Fibroblast of skin of left biceps (primary cell): ENCODE measurements around the gene IZUMO1.
"Not testable (repeated sequence)": the region's sequence is repeated elsewhere in the genome, so short reads cannot be mapped to it uniquely, and the experiment has no call there.

ENCODE experiments used
- DNase-seq, 2 experiments: peaks; one replicate each; pipeline ENCODE4 v3.0.0-alpha.2; 2013; ENCODE audit warnings: low read depth in 2 of 2

The IZUMO1 gene

GRCh38 chr19:48737360-48737998 lies 9.2 kb downstream of the IZUMO1 start:
- no peak for DNase-seq

DNA sequence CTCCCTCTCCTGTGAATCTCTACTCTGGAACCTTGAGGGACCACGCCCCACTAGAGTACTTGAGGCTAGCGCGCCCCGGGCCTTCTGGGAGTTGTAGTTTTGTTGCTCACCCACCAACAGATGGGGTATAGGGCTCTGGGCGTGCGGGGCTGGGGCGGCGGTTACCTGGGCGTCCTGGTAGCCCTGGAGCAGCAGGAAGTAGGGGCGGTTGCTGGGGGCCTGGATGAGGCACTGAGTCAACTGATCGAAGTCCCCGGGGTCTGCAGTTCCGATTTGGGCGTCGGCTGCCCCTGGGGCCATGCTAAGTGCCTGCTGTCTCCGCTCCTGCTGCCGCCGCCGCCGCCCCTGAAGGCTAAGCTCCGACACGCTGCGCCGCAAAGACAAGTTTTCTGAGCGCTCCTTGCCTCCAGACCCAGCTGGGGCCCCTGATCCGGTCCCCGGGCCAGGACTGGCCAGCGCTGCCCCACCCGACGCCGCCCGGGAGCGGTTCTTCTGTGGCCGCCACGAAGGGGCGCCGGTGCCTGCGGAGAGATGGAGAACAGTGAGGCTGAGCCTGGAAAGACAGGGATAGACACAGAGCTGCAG lies 11.6 kb downstream of the IZUMO1 start:
- no peak for DNase-seq

- DNase-seq, result no peak
These were observed 12.1 kb downstream of the IZUMO1 start for GRCh38 chr19:48734625-48735024.

GRCh38 chr19:48731452-48731851 lies 15.3 kb downstream of the IZUMO1 start:
- DNase-seq, result no peak

- no peak for DNase-seq
These were observed 17.6 kb downstream of the IZUMO1 start for GRCh38 chr19:48728911-48729664.

DNA sequence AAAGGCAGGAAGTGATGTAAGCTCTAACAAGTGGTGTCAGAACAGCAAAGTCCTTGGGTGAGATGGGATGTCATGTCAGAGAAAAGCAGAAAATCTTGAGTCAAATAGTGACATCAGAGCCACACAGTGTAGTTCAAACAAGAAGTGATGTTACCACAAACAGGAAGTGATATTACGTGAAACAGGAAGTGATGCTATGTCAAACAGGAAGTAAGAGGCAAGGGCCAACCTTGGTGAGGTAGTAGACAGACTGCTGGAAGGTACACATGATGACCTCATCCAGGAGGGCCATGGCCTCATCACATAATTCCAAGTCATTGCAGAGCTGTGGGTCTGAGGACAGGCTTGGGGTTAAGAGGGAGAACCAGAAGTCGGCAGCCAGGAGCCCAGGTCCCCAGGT lies 20.2 kb downstream of the IZUMO1 start:
- no peak for DNase-seq

- peak; percentile 86 to 87 for DNase-seq
These were observed 21.6 kb downstream of the IZUMO1 start for GRCh38 chr19:48724796-48725753.

- no peak for DNase-seq
These were observed 24.5 kb downstream of the IZUMO1 start for GRCh38 chr19:48722196-48722708.

DNA sequence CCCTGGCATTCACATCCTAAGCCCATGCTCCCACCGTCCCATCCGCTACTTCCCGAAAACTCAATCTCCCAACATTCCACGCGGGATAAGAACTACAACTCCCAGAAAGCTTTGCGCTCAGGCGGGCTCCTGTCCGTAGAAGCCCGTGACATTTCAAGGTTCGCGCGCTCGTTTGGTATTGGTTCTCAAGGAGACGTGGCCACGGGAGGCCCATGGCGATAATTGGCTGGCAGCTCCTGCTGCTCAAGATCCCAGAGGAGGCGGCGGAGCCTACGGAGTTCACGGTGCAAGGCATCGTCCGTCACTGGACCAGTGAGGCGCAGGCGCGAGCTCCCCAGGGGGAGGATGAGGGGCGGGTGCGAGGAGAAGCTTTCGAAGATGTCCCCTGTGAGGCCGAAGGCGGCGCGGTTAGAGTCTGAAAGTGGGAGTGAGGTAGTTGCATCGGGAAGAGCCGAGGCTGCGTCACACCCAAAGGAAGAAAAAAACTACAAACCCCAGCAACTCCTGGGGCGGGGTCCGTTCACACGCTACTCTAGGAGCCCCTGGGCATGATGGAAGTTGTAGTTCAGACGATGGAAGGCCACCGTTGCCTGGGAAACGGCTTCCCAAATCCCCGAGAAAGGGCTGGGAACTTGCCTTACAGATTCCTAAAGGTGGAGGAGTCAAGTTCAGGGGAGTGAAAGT lies 26.0 kb downstream of the IZUMO1 start:
- DNase-seq, result peak; percentile 97 to 98

GRCh38 chr19:48720251-48720612 lies 26.5 kb downstream of the IZUMO1 start:
- no peak for DNase-seq

DNA sequence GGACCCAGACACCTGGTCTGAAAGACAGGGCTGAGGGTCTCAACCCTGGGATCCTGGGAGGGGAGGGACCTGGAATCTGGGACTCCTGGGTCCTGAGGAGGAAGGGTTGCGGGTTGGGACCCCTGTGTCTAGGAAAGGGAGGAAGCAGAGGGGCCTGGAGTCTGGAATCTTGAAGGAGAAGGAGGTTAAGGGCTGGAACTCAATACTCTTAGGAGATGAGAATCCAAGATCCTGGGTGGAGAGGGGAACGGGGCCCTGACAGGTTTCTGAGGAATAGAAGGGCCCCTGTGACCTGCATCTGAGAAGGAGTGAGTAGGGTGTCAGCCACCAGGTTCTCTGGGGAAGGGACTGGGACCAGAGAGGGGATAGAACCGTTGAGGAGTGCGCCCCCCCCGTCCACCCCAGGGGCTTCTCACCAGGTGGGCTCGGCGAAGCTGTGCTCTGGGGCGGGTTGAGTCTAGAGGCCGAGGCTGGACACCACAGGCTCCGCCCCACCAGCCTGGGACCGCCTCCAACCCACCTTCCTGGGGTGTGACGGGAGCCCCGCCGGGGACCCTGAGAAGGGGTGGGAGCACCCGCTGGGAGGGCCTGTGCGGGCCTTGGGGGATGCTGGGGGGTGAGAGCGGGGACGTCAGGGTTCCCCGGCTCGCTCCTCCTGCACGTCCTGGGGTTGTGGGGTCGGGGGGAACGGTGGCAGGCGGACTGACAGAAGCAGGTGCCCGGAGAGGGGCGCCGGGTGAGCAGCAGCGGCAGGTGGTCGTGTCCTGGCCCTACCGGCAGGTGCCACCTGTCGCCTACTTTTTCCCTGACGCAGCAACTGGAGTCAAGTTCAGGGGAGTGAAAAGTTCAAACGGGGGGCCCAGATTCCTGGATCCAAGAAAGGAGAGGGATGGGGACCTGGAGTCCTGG lies 27.2 kb downstream of the IZUMO1 start, which contains the start of gene MAMSTR:
Gene MAMSTR, minus strand, starts transcription at position 463 of the 909 bp plus-strand sequence. CDS start 694 bp downstream, outside the sequence.
- DNase-seq, result no peak

DNA sequence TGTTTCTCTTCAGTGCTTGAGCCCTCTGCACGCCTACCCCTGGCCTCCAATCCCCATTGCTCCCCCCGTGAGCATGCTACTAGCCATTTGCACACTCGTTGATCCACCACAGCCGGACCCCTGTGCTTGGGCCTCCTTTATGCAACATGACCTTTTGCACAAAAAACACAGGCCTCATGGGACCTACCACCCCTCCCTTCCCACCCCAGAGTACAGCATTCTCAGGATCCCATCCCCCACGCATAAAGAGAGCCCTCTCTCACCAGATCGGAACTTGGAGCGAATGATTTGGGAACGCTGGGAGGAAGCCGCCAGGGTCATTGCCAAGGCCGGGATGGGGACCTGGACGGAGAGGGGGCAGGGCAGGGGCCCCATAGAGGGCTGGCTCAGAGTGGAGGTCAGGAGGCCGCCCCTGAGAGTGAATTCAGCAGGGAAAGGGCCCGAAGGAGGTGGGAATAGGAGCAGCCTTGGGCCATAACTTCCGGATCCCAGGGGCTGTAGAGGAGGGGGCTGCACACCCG lies 27.9 kb downstream of the IZUMO1 start:
- DNase-seq, result no peak

DNA sequence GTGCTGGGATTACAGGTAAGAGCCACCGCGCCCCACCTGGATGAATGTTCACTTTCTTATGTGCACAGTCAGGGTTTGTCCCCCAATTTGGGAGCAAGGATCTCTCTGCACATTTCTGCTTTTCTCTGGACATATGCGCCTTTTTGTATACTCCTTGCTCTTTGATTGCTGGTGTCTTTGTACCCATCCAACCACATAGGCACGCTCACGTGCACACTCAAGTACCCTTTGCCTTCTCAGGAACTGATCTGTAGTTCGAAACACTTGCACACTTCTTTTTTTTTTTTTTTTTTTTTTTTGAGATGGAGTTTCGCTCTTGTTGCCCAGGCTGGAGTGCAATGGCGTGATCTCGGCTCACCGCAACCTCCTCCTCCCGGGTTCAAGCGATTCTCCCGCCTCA lies 28.6 kb downstream of the IZUMO1 start:
- DNase-seq, result not testable (repeated sequence)

GRCh38 chr19:48716562-48717291 lies 30.0 kb downstream of the IZUMO1 start:
- DNase-seq, result no peak

DNA sequence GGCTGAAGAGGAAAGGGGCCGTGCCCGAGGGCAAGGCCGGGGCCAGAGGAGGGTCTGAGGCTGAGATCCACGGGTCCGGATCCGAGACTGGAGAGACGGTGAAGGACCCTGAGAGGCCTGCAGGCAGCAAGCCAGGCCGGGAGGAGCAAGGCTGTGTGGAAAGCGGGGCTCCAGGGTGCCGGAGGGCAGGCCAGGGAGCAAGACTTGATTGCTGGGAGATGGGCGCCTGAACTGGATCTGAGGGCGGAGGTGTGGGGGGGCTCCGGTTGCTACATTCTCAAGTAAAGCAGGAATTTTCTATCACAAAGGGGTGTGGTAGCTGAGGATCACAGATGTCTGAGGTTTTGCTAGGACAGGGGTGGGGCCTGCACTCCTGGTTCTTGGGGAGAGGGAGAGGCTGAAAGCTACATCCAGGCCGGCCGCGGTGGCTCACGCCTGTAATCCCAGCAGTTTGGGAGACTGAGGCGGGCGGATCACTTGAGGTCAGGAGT lies 31.0 kb downstream of the IZUMO1 start:
- no peak for DNase-seq

GRCh38 chr19:48714759-48715675 lies 31.7 kb downstream of the IZUMO1 start:
- DNase-seq, result no peak

- peak; percentile 99 for DNase-seq
These were observed 32.6 kb downstream of the IZUMO1 start for GRCh38 chr19:48713864-48714755.
